CMK (cell line): Measurements from ENCODE around the gene KAT2A.

Experiments
- DNase-seq: peaks from one replicate; pipeline ENCODE4 v3.0.0-alpha.2; 2010; ENCODE audit warnings: low read depth

KAT2A gene

GRCh38 chr17:42114118-42114517, 7.0 kb downstream of the KAT2A start:
- no peak for DNase-seq

GRCh38 chr17:42113293-42114069, 7.7 kb downstream of the KAT2A start:
- DNase-seq, result no peak

GRCh38 chr17:42112552-42113176, 8.5 kb downstream of the KAT2A start, which contains the start of gene DHX58:
Gene DHX58 (minus strand): TSS chr17:42112714. CDS start chr17:42111892, 822 bp downstream.
- peak; percentile 60 for DNase-seq

GRCh38 chr17:42111871-42112551, 9.2 kb downstream of the KAT2A start:
- DNase-seq, result no peak

GRCh38 chr17:42111265-42111636, 9.9 kb downstream of the KAT2A start:
- DNase-seq, result no peak

GRCh38 chr17:42110301-42111264, 10.6 kb downstream of the KAT2A start:
- no peak for DNase-seq

- no peak for DNase-seq
Measured at GRCh38 chr17:42109086-42109485, 12.1 kb downstream of the KAT2A start.

- peak; percentile 74 for DNase-seq
Measured at GRCh38 chr17:42107597-42108576, 13.3 kb downstream of the KAT2A start.

GRCh38 chr17:42107124-42107523, 14.0 kb downstream of the KAT2A start:
- no peak for DNase-seq

- DNase-seq, result no peak
Measured at GRCh38 chr17:42106009-42106408, 15.2 kb downstream of the KAT2A start.

GRCh38 chr17:42104264-42104663, 16.9 kb downstream of the KAT2A start:
- DNase-seq, result no peak

- no peak for DNase-seq
Measured at GRCh38 chr17:42103221-42103954, 17.8 kb downstream of the KAT2A start.

- DNase-seq, result peak; percentile 72
Measured at GRCh38 chr17:42101513-42102292, 19.5 kb downstream of the KAT2A start.

- DNase-seq, result no peak
Measured at GRCh38 chr17:42098730-42099399, 22.3 kb downstream of the KAT2A start.

- DNase-seq, result no peak
Measured at GRCh38 chr17:42097691-42098631, 23.2 kb downstream of the KAT2A start, which contains the start of gene ZNF385C. Gene ZNF385C (minus strand): TSS chr17:42098473. CDS start chr17:42063056, 35,417 bp downstream.

GRCh38 chr17:42096360-42097111, 24.6 kb downstream of the KAT2A start:
- no peak for DNase-seq
